CD14-positive monocyte (primary cell): ENCODE results near the gene GRWD1. TPM values are rescaled to one million over a fixed set of nuclear protein-coding genes. Genes with fewer than 3 reads are reported as not detected.

Source experiments
- DNase-seq, 3 donors: peaks; one replicate each; pipeline ENCODE4 v3.0.0-alpha.2; 2011 to 2022
- H2AFZ ChIP-seq: 2 replicates; pipeline ENCODE4 v1.6.0; 2012; ENCODE audit warnings: mild to moderate bottlenecking, low read depth, low read length, inconsistent platforms; ENCODE audit not compliant: insufficient read depth, poor library complexity, severe bottlenecking
- H3K27ac ChIP-seq, 2 donors: 1 replicate in 1 of 2; 2 replicates in 1 of 2; pipeline ENCODE4 v1.5.1; 2012 to 2013; ENCODE audit warnings: low read length in 2 of 2, control low read depth in 1 of 2, inconsistent platforms in 1 of 2, low read depth in 1 of 2, mild to moderate bottlenecking in 1 of 2
- H3K27me3 ChIP-seq, 2 donors: one replicate each; pipeline versions ENCODE4 v1.6.0 to v1.6.1; 2011 to 2013; ENCODE audit warnings: low read length in 2 of 2; ENCODE audit not compliant: control insufficient read depth in 2 of 2, insufficient read depth in 2 of 2
- H3K36me3 ChIP-seq, 2 donors: replicated peaks in 1 of 2; 1 replicate in 1 of 2; 2 replicates in 1 of 2; pipeline versions ENCODE4 v1.5.1 to v1.6.1; 2012 to 2013; ENCODE audit warnings: low read length in 2 of 2, control low read depth in 1 of 2, inconsistent platforms in 1 of 2, mild to moderate bottlenecking in 1 of 2; ENCODE audit not compliant: insufficient read depth in 2 of 2, control insufficient read depth in 1 of 2
- H3K4me1 ChIP-seq, 2 donors: 1 replicate in 1 of 2; 2 replicates in 1 of 2; pipeline versions ENCODE4 v1.5.1 to v1.6.1; 2012 to 2013; ENCODE audit warnings: low read length in 2 of 2, control low read depth in 1 of 2, inconsistent platforms in 1 of 2, mild to moderate bottlenecking in 1 of 2, moderate library complexity in 1 of 2; ENCODE audit not compliant: insufficient read depth in 2 of 2, control insufficient read depth in 1 of 2
- H3K4me2 ChIP-seq: replicated peaks from 2 replicates; pipeline ENCODE3; 2012; ENCODE audit warnings: low read length, moderate library complexity, mild to moderate bottlenecking; ENCODE audit not compliant: poor library complexity, severe bottlenecking; ENCODE audit errors: extremely low read depth
- H3K4me3 ChIP-seq, 3 experiments: fragments of 200-600 bp in 1 of 3; sonication (generic) in 1 of 3; replicated peaks in 1 of 3; 1 replicate in 2 of 3; 2 replicates in 1 of 3; pipeline ENCODE4 v1.5.1; 2011 to 2013; ENCODE audit warnings: low read length in 3 of 3, mild to moderate bottlenecking in 3 of 3, control low read depth in 2 of 3, low read depth in 2 of 3, inconsistent platforms in 1 of 3, moderate library complexity in 1 of 3
- H3K79me2 ChIP-seq: 2 replicates; pipeline ENCODE4 v1.6.0; 2012; ENCODE audit warnings: mild to moderate bottlenecking, control low read depth, inconsistent platforms, low read length, moderate library complexity; ENCODE audit not compliant: insufficient read depth
- H3K9ac ChIP-seq: 2 replicates; pipeline ENCODE4 v1.6.0; 2017; ENCODE audit warnings: low read length, mild to moderate bottlenecking; ENCODE audit not compliant: insufficient read depth, poor library complexity, severe bottlenecking
- H3K9me3 ChIP-seq, 2 donors: replicated peaks in 1 of 2; 1 replicate in 1 of 2; 2 replicates in 1 of 2; pipeline versions ENCODE4 v1.5.1 to v1.6.1; 2012 to 2013; ENCODE audit warnings: low read length in 2 of 2, control low read depth in 1 of 2; ENCODE audit not compliant: control insufficient read depth in 1 of 2, insufficient read depth in 1 of 2
- H4K20me1 ChIP-seq: 2 replicates; pipeline ENCODE4 v1.6.0; 2012; ENCODE audit warnings: mild to moderate bottlenecking, low read length, control low read depth, moderate library complexity; ENCODE audit not compliant: insufficient read depth
- H3K27ac Mint-ChIP-seq, 7 donors: one replicate each; pipeline ENCODE4 v1.8.0; 2020; ENCODE audit warnings: mild to moderate bottlenecking in 7 of 7, mixed read lengths in 7 of 7, moderate library complexity in 6 of 7, inconsistent platforms in 2 of 7
- H3K27me3 Mint-ChIP-seq, 3 donors: one replicate each; pipeline ENCODE4 v1.8.0; 2021 to 2022; ENCODE audit warnings: low read depth in 3 of 3, mild to moderate bottlenecking in 3 of 3, mixed read lengths in 3 of 3, moderate library complexity in 3 of 3, inconsistent platforms in 1 of 3
- H3K36me3 Mint-ChIP-seq, 2 donors: one replicate each; pipeline ENCODE4 v1.8.0; 2020; ENCODE audit warnings: mixed read lengths in 2 of 2, inconsistent platforms in 1 of 2, mild to moderate bottlenecking in 1 of 2
- H3K4me1 Mint-ChIP-seq: one replicate; pipeline ENCODE4 v1.8.0; 2020; ENCODE audit warnings: mild to moderate bottlenecking, mixed read lengths
- H3K4me3 Mint-ChIP-seq, 2 donors: one replicate each; pipeline ENCODE4 v1.8.0; 2020; ENCODE audit warnings: mild to moderate bottlenecking in 2 of 2, mixed read lengths in 2 of 2, moderate library complexity in 1 of 2
- H3K9me3 Mint-ChIP-seq, 7 donors: one replicate each; pipeline ENCODE4 v1.8.0; 2020 to 2022; ENCODE audit warnings: mixed read lengths in 7 of 7, mild to moderate bottlenecking in 6 of 7, moderate library complexity in 6 of 7, inconsistent platforms in 2 of 7
- WGBS: methylation state at CpG from one replicate; pipeline ENCODE4 v1.1.5; 2013; ENCODE audit warnings: missing lambda C conversion rate; ENCODE audit not compliant: insufficient coverage; 5-methylcytosine and 5-hydroxymethylcytosine counted together
- intact Hi-C, 2 donors: fragments of 100-400 bp; cut with micrococcal nuclease; formaldehyde crosslinking; loops; one replicate each; pipeline versions ENCODE4 v1.15.0 to v1.15.1; 2023
- polyA plus RNA-seq, 3 donors: library from polyadenylated mRNA; depleted of rRNA in 1 of 3; unstranded in 2 of 3; stranded (reverse) in 1 of 3; fragments of 300-500 nt in 2 of 3; fragments of >200 nt in 1 of 3; fragmentation: Illumina TruSeq in 2 of 3; gene quantifications; 1 replicate in 2 of 3; 2 replicates in 1 of 3; pipeline ENCODE4 v1.2.3, GENCODE V29; 2012 to 2021
- TF ChIP-seq, protein P1 (sequence below): fragments of 200-600 bp; IDR thresholded peaks from one replicate; pipeline ENCODE4 v1.8.0; 2022; ENCODE audit warnings: antibody characterized with exemption, mild to moderate bottlenecking

GRWD1 gene
- polyA plus RNA-seq, 3 donors = 3.7 to 13.9 (median 10.0) TPM

DNA sequence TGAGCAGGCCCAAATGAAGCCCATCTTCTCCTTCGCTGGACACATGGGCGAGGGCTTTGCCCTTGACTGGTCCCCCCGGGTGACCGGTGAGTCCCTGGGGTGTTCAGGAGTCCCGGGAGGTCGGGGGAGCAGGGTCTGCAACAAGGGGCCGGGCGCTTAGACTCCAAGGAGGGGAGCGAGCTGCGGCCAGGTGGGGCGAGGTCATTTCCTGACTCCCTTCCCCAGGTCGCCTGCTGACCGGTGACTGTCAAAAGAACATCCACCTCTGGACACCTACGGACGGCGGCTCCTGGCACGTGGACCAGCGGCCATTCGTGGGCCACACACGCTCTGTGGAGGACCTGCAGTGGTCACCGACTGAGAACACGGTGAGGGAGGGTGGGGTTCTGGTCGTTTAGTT lies 4.7 kb downstream of the GRWD1 start:
- intact Hi-C loops = no loop called here

GRCh38 chr19:48450863-48451262 lies 5.1 kb downstream of the GRWD1 start:
- peaks cover 68 to 86% of the 10 kb centered on the region in 2 donors for H3K36me3 ChIP-seq
- H3K9me3 ChIP-seq = no peaks in the 10 kb centered on the region
- H3K4me3 ChIP-seq = no peak overlapping the region
- H3K4me2 ChIP-seq = no peak overlapping the region
- H4K20me1 ChIP-seq = peaks cover 4% of the 10 kb centered on the region
- TF ChIP-seq, protein P1, sequence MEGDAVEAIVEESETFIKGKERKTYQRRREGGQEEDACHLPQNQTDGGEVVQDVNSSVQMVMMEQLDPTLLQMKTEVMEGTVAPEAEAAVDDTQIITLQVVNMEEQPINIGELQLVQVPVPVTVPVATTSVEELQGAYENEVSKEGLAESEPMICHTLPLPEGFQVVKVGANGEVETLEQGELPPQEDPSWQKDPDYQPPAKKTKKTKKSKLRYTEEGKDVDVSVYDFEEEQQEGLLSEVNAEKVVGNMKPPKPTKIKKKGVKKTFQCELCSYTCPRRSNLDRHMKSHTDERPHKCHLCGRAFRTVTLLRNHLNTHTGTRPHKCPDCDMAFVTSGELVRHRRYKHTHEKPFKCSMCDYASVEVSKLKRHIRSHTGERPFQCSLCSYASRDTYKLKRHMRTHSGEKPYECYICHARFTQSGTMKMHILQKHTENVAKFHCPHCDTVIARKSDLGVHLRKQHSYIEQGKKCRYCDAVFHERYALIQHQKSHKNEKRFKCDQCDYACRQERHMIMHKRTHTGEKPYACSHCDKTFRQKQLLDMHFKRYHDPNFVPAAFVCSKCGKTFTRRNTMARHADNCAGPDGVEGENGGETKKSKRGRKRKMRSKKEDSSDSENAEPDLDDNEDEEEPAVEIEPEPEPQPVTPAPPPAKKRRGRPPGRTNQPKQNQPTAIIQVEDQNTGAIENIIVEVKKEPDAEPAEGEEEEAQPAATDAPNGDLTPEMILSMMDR = no peak
- H3K4me1 Mint-ChIP-seq = peaks cover 8% of the 10 kb centered on the region
- peaks cover 6% of the 10 kb centered on the region for H3K79me2 ChIP-seq
- H3K27ac Mint-ChIP-seq = no peak overlapping the region
- WGBS = 95% methylated on average over 12 of the region's 15 CpGs
- H3K9me3 Mint-ChIP-seq = no peaks in the 10 kb centered on the region
- no peak overlapping the region for H2AFZ ChIP-seq
- no peak overlapping the region for H3K4me3 Mint-ChIP-seq
- no peak overlapping the region for H3K27ac ChIP-seq
- peaks cover 0 to 1% (median 0%) of the 10 kb centered on the region in 3 donors for H3K27me3 Mint-ChIP-seq
- no peaks in the 10 kb centered on the region for H3K27me3 ChIP-seq
- H3K9ac ChIP-seq = no peak overlapping the region
- H3K36me3 Mint-ChIP-seq = peaks cover 63 to 86% of the 10 kb centered on the region in 2 donors
- intact Hi-C loops = no loop called here
- DNase-seq = no peak
- H3K4me1 ChIP-seq = peaks cover 7 to 10% of the 10 kb centered on the region in 2 donors

More for the DNA sequence above, 4.7 kb downstream of the GRWD1 start:
- Mint-ChIP-seq H3K4me3 (no peak overlapping the region), H3K36me3 (peaks cover 63 to 81% of the 10 kb centered on the region in 2 donors), H3K27me3 (peaks cover 0 to 1% (median 0%) of the 10 kb centered on the region in 3 donors), H3K4me1 (peaks cover 11% of the 10 kb centered on the region), H3K9me3 (no peaks in the 10 kb centered on the region), H3K27ac (peak overlapping the region in 1 of 7 donors; percentile 62)
- Histone ChIP-seq H3K4me1 (peaks cover 8 to 13% of the 10 kb centered on the region in 2 donors), H3K36me3 (peaks cover 64 to 82% of the 10 kb centered on the region in 2 donors), H3K9ac (no peak overlapping the region), H3K4me2 (no peak overlapping the region), H3K27me3 (no peaks in the 10 kb centered on the region), H3K79me2 (peaks cover 6% of the 10 kb centered on the region), H3K9me3 (no peaks in the 10 kb centered on the region), H3K27ac (no peak overlapping the region), H2AFZ (no peak overlapping the region), H3K4me3 (no peak overlapping the region), H4K20me1 (peaks cover 4% of the 10 kb centered on the region)
- TF ChIP-seq, protein P1 = no peak
- no peak for DNase-seq
- 99% methylated on average over 21 of the region's 23 CpGs for WGBS
